LNCAP (cell line): ENCODE measurements around the gene HPCAL1.

Source experiments
- CTCF ChIP-seq: fragments of 450-650 bp; IDR thresholded peaks from 2 replicates; pipeline ENCODE4 v1.5.1; 2017; ENCODE audit warnings: mild to moderate bottlenecking

HPCAL1 gene

GRCh38 chr2:10284108-10284870 lies 18.4 kb upstream of the HPCAL1 start:
- no peak for TF ChIP-seq CTCF

- TF ChIP-seq CTCF = no peak
Observed at GRCh38 chr2:10285191-10285555, 17.5 kb upstream of the HPCAL1 start.

- no peak for TF ChIP-seq CTCF
Observed at GRCh38 chr2:10285556-10286198, 17.0 kb upstream of the HPCAL1 start.

- no peak for TF ChIP-seq CTCF
Observed at GRCh38 chr2:10286216-10287037, 16.3 kb upstream of the HPCAL1 start.

- TF ChIP-seq CTCF = no peak
Observed at GRCh38 chr2:10287761-10288160, 14.9 kb upstream of the HPCAL1 start.

GRCh38 chr2:10288606-10289005 lies 14.1 kb upstream of the HPCAL1 start:
- no peak for TF ChIP-seq CTCF

- no peak for TF ChIP-seq CTCF
Observed at GRCh38 chr2:10289352-10289751, 13.4 kb upstream of the HPCAL1 start.
